NCI-H2107 treated with DMSO at 0.1 percent for 48 hours (cell line): ENCODE results near the gene PNMT.

ENCODE experiments used
- DNase-seq: peaks from one replicate; lab custom pipeline; 2025; ENCODE audit not compliant: unreplicated experiment; lab: John Stamatoyannopoulos, UW

PNMT gene

GRCh38 chr17:39653662-39654331 lies 14.5 kb upstream of the PNMT start:
- no peak for DNase-seq

DNA sequence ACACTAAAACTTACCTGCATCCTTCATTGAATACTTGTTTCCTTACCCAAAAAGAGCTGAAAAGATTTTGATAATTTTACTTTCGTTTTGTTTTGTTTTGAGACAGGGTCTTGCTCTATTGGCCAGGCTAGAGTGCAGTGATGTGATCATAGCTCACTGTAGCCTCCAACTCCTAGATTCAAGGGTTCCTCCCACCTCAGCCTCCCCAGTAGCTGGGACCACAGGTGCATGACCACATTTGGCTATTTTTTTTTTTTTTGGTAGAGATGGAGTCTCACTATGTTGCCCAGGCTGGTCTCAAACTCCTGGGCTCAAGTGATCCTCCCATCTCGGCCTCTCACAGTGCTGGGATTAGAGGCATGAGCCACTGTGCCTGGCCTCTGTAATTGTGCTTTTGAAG lies 13.1 kb upstream of the PNMT start:
- DNase-seq = no peak

DNA sequence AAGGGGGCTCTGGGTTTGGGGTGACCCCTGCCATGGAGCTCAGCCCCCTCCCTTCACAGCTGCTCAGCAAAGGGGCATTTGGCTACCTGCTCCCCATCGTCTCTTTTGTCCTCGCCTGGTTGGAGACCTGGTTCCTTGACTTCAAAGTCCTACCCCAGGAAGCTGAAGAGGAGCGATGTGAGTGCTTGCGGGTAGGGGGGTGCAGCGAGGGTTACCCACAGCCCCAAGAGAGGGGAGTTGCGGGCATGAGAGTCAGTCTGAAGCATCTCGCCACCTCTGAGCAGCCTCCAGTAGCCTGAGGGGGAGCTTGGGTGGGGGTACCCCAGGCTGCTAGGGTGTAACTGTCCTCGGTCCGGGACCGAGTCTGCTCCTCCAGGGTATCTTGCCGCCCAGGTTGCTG lies 9.9 kb upstream of the PNMT start:
- no peak for DNase-seq

DNA sequence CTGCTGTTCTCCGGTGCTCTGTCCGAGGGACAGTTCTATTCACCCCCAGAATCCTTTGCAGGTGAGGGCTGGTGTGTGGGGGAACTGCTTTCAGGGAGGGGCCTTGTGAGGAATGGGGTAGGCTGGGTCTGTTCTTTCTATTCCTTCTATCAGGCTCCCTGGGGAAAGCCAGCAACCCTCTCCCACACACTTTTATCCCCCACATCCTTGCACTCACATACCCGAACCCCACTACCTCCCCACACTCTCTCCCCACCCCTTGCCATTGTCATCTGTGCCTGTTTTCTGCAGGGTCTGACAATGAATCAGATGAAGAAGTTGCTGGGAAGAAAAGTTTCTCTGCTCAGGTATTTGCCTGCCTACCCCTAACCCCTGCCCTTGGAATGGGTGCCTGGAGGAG lies 9.5 kb upstream of the PNMT start:
- DNase-seq = no peak

DNA sequence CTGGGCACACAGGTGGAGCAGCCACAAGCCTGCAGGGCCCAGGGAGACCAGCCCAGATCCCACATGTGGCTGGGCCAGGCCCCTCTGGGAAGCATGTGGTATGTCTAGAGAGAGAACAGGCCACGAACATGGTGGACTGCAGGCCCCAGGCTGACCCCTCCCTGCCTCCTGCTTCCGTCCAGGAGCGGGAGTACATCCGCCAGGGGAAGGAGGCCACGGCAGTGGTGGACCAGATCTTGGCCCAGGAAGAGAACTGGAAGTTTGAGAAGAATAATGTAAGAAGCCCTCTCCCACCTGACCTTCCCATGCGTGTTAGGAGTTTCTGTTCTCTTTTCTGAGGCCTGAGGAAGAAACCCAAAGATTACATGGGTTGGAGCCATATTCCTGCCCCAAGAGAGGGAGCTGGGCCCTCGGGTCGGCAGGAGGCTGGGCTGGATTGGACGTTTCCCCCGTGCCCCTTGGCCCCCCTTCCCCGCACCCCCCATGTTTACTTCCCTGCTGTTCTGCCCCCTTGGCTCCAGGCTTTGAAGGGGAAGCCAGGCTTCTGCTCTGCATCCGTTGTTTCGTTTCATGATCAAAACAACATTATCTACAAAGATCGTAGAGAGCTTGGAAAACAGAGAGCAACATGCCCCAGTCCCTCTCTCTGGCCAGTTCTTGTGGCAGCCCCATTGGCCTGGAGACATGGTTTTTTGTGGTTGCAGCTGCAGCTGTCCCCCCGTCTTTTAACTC lies 8.8 kb upstream of the PNMT start:
- no peak for DNase-seq

DNA sequence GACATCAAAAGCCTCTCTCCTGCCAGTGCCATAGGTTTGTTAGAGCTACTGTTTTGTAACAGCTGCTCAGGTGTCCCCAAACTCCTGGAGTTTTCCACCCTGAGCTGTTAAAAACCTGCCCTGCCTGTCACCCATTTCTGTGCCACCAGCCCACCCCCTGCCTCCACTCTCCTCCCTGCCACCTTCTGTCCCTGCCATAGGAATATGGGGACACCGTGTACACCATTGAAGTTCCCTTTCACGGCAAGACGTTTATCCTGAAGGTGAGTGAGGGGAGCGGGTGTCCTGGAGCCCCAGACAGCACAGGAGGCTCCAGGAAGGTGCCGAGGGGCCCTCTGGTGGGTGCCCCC lies 8.3 kb upstream of the PNMT start:
- no peak for DNase-seq

DNA sequence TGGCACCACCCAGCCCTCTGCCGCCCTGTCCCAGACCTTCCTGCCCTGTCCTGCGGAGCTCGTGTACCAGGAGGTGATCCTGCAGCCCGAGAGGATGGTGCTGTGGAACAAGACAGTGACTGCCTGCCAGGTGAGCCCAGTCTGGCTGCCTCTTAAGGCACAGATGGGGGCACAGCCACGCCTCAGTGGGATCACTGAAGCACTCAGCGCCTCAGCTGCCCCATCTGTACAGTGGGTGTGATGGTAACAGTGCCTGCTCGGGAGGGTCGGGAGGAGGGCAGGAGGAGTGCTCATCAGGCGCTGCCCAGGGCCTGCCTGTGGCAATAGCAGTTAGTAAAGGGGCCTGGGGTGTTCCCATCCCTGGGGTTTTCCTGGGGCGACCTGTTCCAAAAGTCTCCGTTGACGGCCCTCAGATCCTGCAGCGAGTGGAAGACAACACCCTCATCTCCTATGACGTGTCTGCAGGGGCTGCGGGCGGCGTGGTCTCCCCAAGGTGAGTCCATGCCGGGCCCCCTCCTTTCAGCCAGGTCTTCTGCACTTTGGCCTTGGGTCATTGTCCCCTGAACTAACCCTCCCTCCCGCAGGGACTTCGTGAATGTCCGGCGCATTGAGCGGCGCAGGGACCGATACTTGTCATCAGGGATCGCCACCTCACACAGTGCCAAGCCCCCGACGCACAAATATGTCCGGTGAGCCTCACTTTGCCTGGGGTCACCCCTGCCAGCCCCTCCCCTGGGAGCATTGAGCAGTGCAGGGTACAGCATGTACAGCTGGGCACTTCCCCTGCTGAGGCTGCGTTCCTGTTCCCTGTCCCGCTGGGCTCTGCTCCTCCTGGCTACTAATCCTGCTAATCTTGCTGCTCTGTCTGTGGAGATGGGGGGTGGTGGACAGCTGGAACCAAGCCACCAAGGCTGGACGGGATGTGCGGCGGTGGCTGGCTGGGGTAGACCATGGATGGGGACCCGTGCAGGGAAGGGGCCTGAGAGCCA lies 7.6 kb upstream of the PNMT start:
- no peak for DNase-seq

DNA sequence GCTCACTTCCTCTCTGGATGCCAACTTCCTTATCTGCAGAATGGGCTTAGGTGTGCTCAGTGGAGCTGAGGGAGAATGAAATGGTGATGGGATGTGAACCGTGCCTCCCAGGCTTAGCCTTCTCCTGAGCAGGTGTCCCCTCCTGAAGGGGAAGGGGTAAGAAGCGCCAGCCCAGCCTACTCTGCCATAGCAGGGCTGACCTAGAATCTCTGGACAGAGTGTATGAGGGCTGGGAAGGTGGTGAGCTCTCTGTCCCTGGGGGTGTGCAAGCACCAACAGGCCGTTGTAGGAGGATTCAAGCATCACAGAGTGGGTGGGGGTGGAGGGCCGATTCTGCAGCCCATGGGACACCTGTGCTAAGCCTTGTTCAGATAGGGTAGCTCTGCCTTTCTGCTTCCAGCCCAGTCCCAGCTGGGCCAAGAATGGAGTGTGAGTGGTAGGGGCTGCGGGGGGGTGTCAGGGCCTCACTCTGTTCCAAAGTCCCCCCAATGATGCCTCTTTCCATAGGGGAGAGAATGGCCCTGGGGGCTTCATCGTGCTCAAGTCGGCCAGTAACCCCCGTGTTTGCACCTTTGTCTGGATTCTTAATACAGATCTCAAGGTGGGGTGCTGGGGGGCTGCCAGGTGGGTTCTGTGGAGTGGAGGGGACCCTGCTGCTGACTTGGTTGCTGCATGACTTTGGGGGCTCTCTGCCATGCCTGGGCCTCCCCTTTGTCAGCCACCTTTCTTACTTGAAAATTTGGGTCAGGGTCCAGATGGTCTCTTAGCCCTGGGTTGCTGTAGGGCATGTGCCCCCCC lies 6.3 kb upstream of the PNMT start:
- DNase-seq = no peak

DNA sequence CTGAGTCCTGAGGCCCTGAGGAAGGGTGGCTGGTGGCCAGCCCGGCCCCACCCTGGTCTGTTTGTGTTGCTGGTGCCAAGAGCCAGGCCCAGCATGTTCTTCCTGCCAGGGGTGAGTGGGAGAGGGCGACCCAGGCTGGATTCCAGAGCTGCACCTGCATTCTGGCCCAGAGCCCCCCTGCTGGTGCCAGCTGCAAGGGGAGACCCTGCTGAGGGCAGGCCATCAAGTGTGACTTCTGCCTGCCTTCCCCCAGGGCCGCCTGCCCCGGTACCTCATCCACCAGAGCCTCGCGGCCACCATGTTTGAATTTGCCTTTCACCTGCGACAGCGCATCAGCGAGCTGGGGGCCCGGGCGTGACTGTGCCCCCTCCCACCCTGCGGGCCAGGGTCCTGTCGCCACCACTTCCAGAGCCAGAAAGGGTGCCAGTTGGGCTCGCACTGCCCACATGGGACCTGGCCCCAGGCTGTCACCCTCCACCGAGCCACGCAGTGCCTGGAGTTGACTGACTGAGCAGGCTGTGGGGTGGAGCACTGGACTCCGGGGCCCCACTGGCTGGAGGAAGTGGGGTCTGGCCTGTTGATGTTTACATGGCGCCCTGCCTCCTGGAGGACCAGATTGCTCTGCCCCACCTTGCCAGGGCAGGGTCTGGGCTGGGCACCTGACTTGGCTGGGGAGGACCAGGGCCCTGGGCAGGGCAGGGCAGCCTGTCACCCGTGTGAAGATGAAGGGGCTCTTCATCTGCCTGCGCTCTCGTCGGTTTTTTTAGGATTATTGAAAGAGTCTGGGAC lies 5.5 kb upstream of the PNMT start:
- DNase-seq = no peak

- DNase-seq = no peak
These were observed 4.9 kb upstream of the PNMT start for GRCh38 chr17:39663340-39663687.

DNA sequence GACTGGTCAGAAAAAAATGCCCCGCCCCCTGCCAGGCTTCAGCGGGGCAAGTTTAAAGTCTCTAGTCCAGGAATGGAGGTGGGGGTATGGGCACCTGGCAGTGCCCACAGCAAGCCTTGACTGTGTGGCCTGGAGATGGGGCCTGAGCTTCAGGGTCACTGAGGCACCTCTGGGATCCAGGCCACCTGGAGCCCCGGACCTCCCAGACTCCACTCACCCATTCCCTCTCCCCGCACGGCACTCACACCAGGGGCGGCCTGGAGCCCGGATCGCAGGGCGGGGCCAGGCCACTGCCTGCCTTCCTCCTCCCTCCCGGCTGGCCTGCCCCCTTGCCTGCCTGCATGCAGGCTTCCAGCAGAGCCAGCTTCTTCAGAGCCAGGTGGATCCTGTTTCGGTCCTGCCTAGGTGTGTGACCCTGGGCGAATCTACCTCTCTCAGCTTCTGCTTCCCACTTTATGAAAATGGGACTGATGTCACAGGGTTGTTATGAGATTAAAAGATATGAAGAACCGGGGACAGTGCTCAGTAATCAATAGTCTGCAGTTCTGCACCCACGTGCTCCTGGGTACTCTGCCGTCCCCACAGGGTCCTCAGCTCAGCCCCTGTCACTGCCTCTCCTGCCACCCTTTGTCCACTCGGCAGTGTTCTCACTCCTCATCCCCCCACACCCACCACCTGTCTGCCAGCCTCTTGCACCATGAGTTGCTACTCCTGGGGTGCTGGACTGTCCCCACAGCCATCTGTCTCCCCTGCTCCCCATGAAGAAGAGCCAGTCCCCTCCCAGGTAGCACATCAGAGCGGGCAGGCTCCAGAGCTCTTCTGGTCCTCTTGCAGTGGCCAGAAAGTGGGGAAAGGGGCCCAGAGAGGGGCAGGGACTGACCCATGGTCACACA lies 4.3 kb upstream of the PNMT start:
- DNase-seq = no peak

DNA sequence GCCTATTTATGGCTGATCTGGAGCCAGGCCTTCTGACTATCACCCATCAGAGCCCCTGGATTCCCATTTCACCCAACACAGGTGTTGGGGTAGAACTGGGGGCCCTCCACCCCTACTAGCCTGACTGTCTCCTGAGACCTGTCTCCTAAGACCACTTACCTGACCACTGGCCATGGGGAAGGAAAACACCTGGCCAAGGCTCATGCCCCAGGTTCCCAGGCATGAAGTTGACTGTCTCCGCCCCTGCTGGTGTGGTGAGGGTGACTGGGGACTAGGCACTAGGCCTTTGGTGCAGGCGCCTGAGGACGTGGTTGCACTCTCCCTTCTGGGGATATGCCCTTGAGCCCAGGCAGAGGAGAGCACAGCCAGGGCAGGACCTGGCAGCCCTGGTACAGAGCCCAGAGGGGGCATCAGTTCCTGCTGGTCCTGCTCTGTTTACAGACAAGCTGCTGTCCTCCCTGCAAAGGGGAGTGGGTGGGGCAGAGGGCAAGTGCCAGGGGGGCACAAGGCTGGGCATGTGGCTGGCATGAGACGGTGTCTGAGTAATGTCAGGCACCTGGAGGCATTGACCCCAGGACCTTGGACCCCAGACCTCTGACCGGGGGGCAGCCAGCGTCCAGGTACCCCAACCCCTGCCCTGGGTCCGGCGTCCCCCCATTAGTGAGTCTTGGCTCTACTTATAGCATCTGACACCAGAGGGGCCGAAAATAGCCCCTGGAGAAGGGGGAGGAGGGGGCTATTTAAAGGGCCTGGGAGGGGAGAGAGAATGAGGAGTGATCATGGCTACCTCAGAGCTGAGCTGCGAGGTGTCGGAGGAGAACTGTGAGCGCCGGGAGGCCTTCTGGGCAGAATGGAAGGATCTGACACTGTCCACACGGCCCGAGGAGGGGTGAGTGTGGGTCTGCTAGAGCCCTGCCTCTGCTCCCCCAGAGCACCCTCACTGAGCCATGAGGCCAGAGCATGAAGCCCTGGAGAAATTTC lies 3.4 kb upstream of the PNMT start, which contains the start of gene TCAP:
TCAP (plus strand) TSS at position 769 of the 981 bp plus-strand sequence; CDS start at position 780, 11 bp downstream.
- no peak for DNase-seq

GRCh38 chr17:39665642-39666224 lies 2.5 kb upstream of the PNMT start:
- no peak for DNase-seq

DNA sequence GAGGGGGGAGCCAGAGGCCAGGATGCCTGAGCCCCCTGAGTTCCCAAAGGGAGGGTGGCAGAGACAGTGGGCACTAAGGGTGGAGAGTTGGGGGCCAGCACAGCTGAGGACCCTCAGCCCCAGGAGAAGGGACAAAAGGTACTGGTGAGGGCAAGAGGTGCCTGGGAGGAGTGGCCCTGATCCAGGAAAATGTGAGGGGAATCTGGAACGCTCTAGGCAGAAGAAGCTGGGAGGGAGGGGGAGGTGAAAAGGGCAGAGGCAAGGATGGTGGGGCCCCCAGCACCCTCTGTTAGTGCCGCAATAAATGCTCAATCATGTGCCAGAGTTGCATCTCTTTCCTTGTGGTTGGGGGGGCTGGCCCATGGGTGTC lies 2.0 kb upstream of the PNMT start:
- no peak for DNase-seq

GRCh38 chr17:39666601-39667261 lies 1.5 kb upstream of the PNMT start:
- no peak for DNase-seq

- no peak for DNase-seq
These were observed 850 bp upstream of the PNMT start for GRCh38 chr17:39667262-39667944.
